Keratinocyte (primary cell): Measurements from ENCODE around the gene NCR2.
A peak's percentile ranks its signal among the peaks of the same experiment; 100 is the strongest.

Source experiments
- EZH2 ChIP-seq: IDR thresholded peaks from one replicate; pipeline ENCODE4 v1.6.1; 2012; ENCODE audit warnings: inconsistent platforms, mild to moderate bottlenecking, low read length, moderate library complexity
- TF ChIP-seq, protein P1 (sequence below), 3 experiments: IDR thresholded peaks in 1 of 3; conservative IDR thresholded peaks in 1 of 3; optimal IDR thresholded peaks in 1 of 3; 2 replicates in 2 of 3; 3 replicates in 1 of 3; pipeline versions ENCODE3 to v1.5.1; 2011; ENCODE audit warnings: low read length in 3 of 3, mild to moderate bottlenecking in 3 of 3, moderate library complexity in 2 of 3, control low read depth in 1 of 3, inconsistent platforms in 1 of 3; ENCODE audit not compliant: insufficient read depth in 2 of 3; ENCODE audit errors: extremely low read depth in 1 of 3

DNA sequence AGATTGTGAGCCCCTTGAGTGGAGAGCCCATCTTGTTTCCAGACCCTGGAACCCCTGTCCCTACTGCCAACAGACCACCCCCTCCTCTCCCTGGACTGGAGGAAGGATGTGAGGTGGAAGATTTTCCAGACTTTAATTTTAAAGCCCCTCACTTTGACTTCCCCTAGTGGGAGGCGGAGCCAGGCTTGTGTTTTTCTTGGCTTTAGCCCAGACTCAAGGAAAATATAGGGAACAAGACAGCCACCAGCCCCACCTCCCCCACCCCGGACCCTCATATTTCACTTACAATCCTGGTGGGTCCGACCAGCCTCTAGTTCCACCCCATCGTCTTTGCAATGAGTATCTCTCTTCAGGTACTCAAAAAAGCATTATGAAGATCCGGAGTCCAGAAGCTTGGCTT, 40.8 kb downstream of the NCR2 start:
- TF ChIP-seq, protein P1, sequence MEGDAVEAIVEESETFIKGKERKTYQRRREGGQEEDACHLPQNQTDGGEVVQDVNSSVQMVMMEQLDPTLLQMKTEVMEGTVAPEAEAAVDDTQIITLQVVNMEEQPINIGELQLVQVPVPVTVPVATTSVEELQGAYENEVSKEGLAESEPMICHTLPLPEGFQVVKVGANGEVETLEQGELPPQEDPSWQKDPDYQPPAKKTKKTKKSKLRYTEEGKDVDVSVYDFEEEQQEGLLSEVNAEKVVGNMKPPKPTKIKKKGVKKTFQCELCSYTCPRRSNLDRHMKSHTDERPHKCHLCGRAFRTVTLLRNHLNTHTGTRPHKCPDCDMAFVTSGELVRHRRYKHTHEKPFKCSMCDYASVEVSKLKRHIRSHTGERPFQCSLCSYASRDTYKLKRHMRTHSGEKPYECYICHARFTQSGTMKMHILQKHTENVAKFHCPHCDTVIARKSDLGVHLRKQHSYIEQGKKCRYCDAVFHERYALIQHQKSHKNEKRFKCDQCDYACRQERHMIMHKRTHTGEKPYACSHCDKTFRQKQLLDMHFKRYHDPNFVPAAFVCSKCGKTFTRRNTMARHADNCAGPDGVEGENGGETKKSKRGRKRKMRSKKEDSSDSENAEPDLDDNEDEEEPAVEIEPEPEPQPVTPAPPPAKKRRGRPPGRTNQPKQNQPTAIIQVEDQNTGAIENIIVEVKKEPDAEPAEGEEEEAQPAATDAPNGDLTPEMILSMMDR (optimal IDR thresholded peaks at IDR 0.05 in 1 of 3, IDR thresholded peaks at IDR 0.05 in 1 of 3, conservative IDR thresholded peaks at IDR 0.05 in 1 of 3; ENCODE audit: extremely low read depth in 1 of 3, insufficient read depth in 2 of 3, low read length in 3 of 3), result no peak
- peak; percentile 13 for TF ChIP-seq EZH2
